Erythroblast (primary cell): ENCODE results near the gene SLC10A7.

Experiments
- GATA1 ChIP-seq: IDR thresholded peaks from 2 replicates; pipeline ENCODE4 v1.6.1; 2011; ENCODE audit warnings: low read depth, mild to moderate bottlenecking, control low read depth, low read length, moderate library complexity
- POLR2A ChIP-seq: IDR thresholded peaks from 2 replicates; pipeline ENCODE4 v1.6.1; 2011; ENCODE audit warnings: mild to moderate bottlenecking, low read length

DNA sequence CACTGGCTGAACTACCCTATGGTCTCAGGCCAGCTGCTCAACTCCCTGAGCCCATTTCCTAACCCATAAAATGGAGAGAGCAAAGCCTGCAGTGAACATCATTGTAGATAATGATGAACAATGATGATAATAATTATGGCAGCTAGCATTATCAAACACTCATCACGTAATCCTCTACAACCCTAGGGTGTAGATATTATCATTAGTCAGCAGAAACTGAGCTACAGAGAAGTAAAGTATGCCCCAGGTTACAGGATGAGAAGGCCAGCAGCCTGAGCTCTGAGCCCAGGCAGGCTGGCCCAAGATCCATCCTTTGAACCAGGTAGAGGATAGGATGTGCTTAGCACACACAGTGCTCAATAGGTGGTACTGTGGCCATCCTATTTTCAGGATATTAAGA lies 264.2 kb downstream of the SLC10A7 start:
- TF ChIP-seq POLR2A = no peak
- no peak for TF ChIP-seq GATA1
